ENCODE measurements around the gene OR2AE1.

DNA sequence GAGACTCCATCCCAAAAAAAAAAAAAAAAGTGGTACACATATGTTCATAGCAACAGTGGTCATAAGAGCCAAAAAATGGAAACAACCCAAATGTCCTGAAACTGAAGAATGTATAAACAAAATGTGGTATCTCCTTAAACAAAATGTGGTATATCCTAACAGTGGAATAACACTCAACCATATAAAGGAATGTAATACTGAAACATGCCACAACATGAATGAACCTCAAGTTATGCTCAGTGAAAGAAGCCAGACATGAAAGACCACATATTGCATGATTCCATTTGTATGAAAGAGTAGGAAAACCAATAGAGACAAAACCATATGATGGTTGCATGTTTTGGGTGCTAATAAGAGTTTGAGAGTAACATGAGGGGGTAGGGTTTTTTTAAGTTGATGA lies 49.5 kb upstream of the OR2AE1 start:
- TF ChIP-seq IRF2 (CRISPR knock-in tag; IDR thresholded peaks at IDR 0.05) (no peak), POLR2AphosphoS5 (IDR thresholded peaks at IDR 0.05; ENCODE audit: low read depth, low read length) (no peak), POLR2A (IDR thresholded peaks at IDR 0.05; ENCODE audit: insufficient read depth in 1 of 2, low read depth in 2 of 2, low read length in 2 of 2) (no peak), SCMH1 (CRISPR knock-in tag; IDR thresholded peaks at IDR 0.05; ENCODE audit: borderline replicate concordance) (no peak), FOXA3 (CRISPR knock-in tag; IDR thresholded peaks at IDR 0.05) (no peak), SMAD9 (CRISPR knock-in tag; IDR thresholded peaks at IDR 0.05) (no peak), SALL1 (CRISPR knock-in tag; IDR thresholded peaks at IDR 0.05) (no peak), CTCF (CRISPR knock-in tag; IDR thresholded peaks at IDR 0.05) (no peak), EED (CRISPR knock-in tag; IDR thresholded peaks at IDR 0.05) (no peak), ZKSCAN1 (IDR thresholded peaks at IDR 0.05; ENCODE audit: low read length) (no peak), PRMT3 (CRISPR knock-in tag; IDR thresholded peaks at IDR 0.05; ENCODE audit: borderline replicate concordance, low read depth) (no peak), ZNF878 (CRISPR knock-in tag; IDR thresholded peaks at IDR 0.05) (no peak), SMC3 (IDR thresholded peaks at IDR 0.05; ENCODE audit: low read length) (no peak)
